GM23248 (cell line): ENCODE measurements around the gene TBC1D23. TPM values are rescaled to one million over a fixed set of nuclear protein-coding genes. Genes with fewer than 3 reads are reported as not detected.

ENCODE experiments used
- DNase-seq: peaks from one replicate; pipeline ENCODE4 v3.0.0-alpha.2; 2015
- H2AFZ ChIP-seq: fragments of 200-600 bp; sonication (generic); 2 replicates; pipeline ENCODE4 v1.6.1; 2016; ENCODE audit warnings: antibody characterized with exemption
- H3F3A ChIP-seq: fragments of 200-600 bp; sonication (generic); 2 replicates; pipeline ENCODE4 v1.6.1; 2016; ENCODE audit warnings: mild to moderate bottlenecking, antibody characterized with exemption, mixed run types; ENCODE audit not compliant: insufficient read depth
- H3K27ac ChIP-seq: fragments of 200-600 bp; sonication (generic); 2 replicates; pipeline ENCODE4 v1.5.1; 2016; ENCODE audit warnings: mild to moderate bottlenecking
- H3K27me3 ChIP-seq: fragments of 200-600 bp; sonication (generic); replicated peaks from 2 replicates; pipeline ENCODE4 v1.6.1; 2016; ENCODE audit warnings: mild to moderate bottlenecking; ENCODE audit not compliant: insufficient read depth
- H3K36me3 ChIP-seq: fragments of 200-600 bp; sonication (generic); 2 replicates; pipeline ENCODE4 v1.6.1; 2016; ENCODE audit warnings: low read depth, mild to moderate bottlenecking
- H3K4me1 ChIP-seq: fragments of 200-600 bp; sonication (generic); 2 replicates; pipeline ENCODE4 v1.6.1; 2016; ENCODE audit warnings: mild to moderate bottlenecking; ENCODE audit not compliant: insufficient read depth
- H3K4me2 ChIP-seq: fragments of 200-600 bp; sonication (generic); one replicate; pipeline ENCODE4 v1.6.1; 2016; ENCODE audit warnings: mild to moderate bottlenecking; ENCODE audit not compliant: unreplicated experiment
- H3K4me3 ChIP-seq: fragments of 200-600 bp; sonication (generic); 2 replicates; pipeline ENCODE4 v1.5.1; 2016; ENCODE audit warnings: mild to moderate bottlenecking
- H3K79me2 ChIP-seq: fragments of 200-600 bp; sonication (generic); 2 replicates; pipeline ENCODE4 v1.6.1; 2016; ENCODE audit warnings: mild to moderate bottlenecking; ENCODE audit not compliant: insufficient read depth
- H3K9ac ChIP-seq: fragments of 200-600 bp; sonication (generic); 2 replicates; pipeline ENCODE4 v1.6.1; 2016; ENCODE audit warnings: mild to moderate bottlenecking
- H3K9me2 ChIP-seq: fragments of 200-600 bp; sonication (generic); 2 replicates; pipeline ENCODE4 v1.6.1; 2016; ENCODE audit warnings: mixed run types, mild to moderate bottlenecking, moderate library complexity; ENCODE audit not compliant: insufficient read depth
- H3K9me3 ChIP-seq: fragments of 200-600 bp; sonication (generic); one replicate; pipeline ENCODE4 v1.6.1; 2017; ENCODE audit warnings: low read depth
- H4K20me1 ChIP-seq: fragments of 200-600 bp; sonication (generic); 2 replicates; pipeline ENCODE4 v1.6.0; 2016; ENCODE audit not compliant: insufficient read depth
- EZH2 ChIP-seq: fragments of 200-600 bp; sonication (generic); IDR thresholded peaks from 2 replicates; pipeline ENCODE4 v1.6.1; 2018; ENCODE audit warnings: antibody characterized with exemption, mild to moderate bottlenecking; ENCODE audit not compliant: insufficient read depth, poor library complexity, severe bottlenecking
- EZH2phosphoT487 ChIP-seq: fragments of 200-600 bp; sonication (generic); IDR thresholded peaks from 2 replicates; pipeline ENCODE4 v1.6.1; 2018; ENCODE audit warnings: antibody characterized with exemption, moderate library complexity, mild to moderate bottlenecking, low read depth; ENCODE audit not compliant: insufficient read depth
- WGBS, 2 experiments: methylation state at CpG; one replicate each; pipeline ENCODE4 v1.1.6; 2015 to 2017; ENCODE audit warnings: low lambda C conversion rate in 2 of 2, low coverage in 1 of 2; ENCODE audit errors: missing lambda C conversion rate in 2 of 2; 5-methylcytosine and 5-hydroxymethylcytosine counted together
- in situ Hi-C: fragments of 300-500 bp; cut with MboI; formaldehyde crosslinking; loops from 2 replicates; pipeline ENCODE4 v1.15.0; 2020
- polyA plus RNA-seq: library from polyadenylated mRNA; unstranded; fragments of >200 nt; fragmentation: Nextera tagmentation; extraction: Ambion mirVana; gene quantifications from 2 replicates; pipeline ENCODE4 v1.2.1, GENCODE V29; 2016
- total RNA-seq: library from RNA; depleted of rRNA; stranded (reverse); fragments of >200 nt; shearing (Covaris generic); gene quantifications from 2 replicates; pipeline ENCODE4 v1.2.3, GENCODE V29; 2014

TBC1D23 gene
- total and polyA plus RNA-seq, 2 experiments from 2014 or later = 54.1 to 82.5 TPM

DNA sequence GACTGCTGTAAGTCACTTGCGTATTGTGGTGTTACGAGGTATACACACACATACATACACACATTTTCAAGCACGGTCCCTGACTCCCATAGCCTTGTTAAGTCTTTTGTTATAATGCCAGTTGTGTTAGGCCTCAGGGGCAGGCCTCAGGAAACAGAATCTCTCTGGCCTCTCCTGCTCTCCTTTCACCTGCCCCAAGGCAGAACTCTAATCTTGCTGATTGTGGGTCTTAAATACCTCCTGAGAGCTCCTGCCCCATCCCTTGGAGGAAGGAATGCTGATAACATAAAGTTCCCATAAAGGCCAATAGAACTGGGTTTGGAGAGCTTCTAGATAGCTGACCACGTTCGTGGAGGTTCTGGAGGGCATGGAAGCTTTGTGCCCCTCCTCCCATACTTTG, 69.9 kb downstream of the TBC1D23 start:
- Histone ChIP-seq H4K20me1 (no peaks in the 10 kb centered on the region), H3K4me3 (no peak overlapping the region), H3K9me3 (no peaks in the 10 kb centered on the region), H3F3A (no peaks in the 10 kb centered on the region), H3K9me2 (no peaks in the 10 kb centered on the region), H3K4me2 (no peak overlapping the region), H3K79me2 (no peaks in the 10 kb centered on the region; the same call in 1 of the 2 replicates), H3K4me1 (no peaks in the 10 kb centered on the region), H2AFZ (no peak overlapping the region), H3K27ac (no peak overlapping the region), H3K9ac (no peak overlapping the region), H3K27me3 (no peaks in the 10 kb centered on the region), H3K36me3 (peaks cover 18% of the 10 kb centered on the region)
- no peak for DNase-seq
- no peak for TF ChIP-seq EZH2
- no peak for TF ChIP-seq EZH2phosphoT487
- WGBS, 2 experiments = 84 to 85% methylated on average over 5 of the region's 5 CpGs
- in situ Hi-C loops = no loop called here

- DNase-seq = no peak
- H3K27me3 ChIP-seq = no peaks in the 10 kb centered on the region
- in situ Hi-C loops = no loop called here
- no peaks in the 10 kb centered on the region; the same call in 1 of the 2 replicates for H3K79me2 ChIP-seq
- no peak overlapping the region for H2AFZ ChIP-seq
- TF ChIP-seq EZH2 = no peak
- TF ChIP-seq EZH2phosphoT487 = no peak
- peaks cover 8% of the 10 kb centered on the region; the same call in 1 of the 2 replicates for H3K36me3 ChIP-seq
- no peaks in the 10 kb centered on the region for H3K4me1 ChIP-seq
- WGBS, 2 experiments = 80 to 85% methylated on average over 4 of the region's 4 CpGs
- H3K4me2 ChIP-seq = no peak overlapping the region
- no peaks in the 10 kb centered on the region for H3K9me3 ChIP-seq
- no peaks in the 10 kb centered on the region for H4K20me1 ChIP-seq
- no peak overlapping the region for H3K27ac ChIP-seq
- H3F3A ChIP-seq = no peaks in the 10 kb centered on the region
- no peak overlapping the region for H3K9ac ChIP-seq
- no peaks in the 10 kb centered on the region for H3K9me2 ChIP-seq
- H3K4me3 ChIP-seq = no peak overlapping the region
Measured at GRCh38 chr3:100331660-100332059, 70.9 kb downstream of the TBC1D23 start.

GRCh38 chr3:100333051-100333450, 72.3 kb downstream of the TBC1D23 start:
- H3K4me3 ChIP-seq = no peak overlapping the region
- no peak overlapping the region for H3K9ac ChIP-seq
- no peaks in the 10 kb centered on the region for H3F3A ChIP-seq
- H3K4me1 ChIP-seq = no peaks in the 10 kb centered on the region
- no peak overlapping the region for H2AFZ ChIP-seq
- H3K4me2 ChIP-seq = no peak overlapping the region
- no peaks in the 10 kb centered on the region for H3K36me3 ChIP-seq
- H3K9me3 ChIP-seq = no peaks in the 10 kb centered on the region
- in situ Hi-C loops = no loop called here
- H3K79me2 ChIP-seq = no peaks in the 10 kb centered on the region; the same call in 1 of the 2 replicates
- no peaks in the 10 kb centered on the region for H3K9me2 ChIP-seq
- no peaks in the 10 kb centered on the region for H4K20me1 ChIP-seq
- no peak overlapping the region for H3K27ac ChIP-seq
- DNase-seq = no peak
- TF ChIP-seq EZH2phosphoT487 (no peak), EZH2 (no peak)
- no peaks in the 10 kb centered on the region for H3K27me3 ChIP-seq

- H3K79me2 ChIP-seq = no peaks in the 10 kb centered on the region; the same call in 1 of the 2 replicates
- no peaks in the 10 kb centered on the region for H3K36me3 ChIP-seq
- peak overlapping the region; percentile 31 for H3K27ac ChIP-seq
- DNase-seq = no peak
- peak overlapping the region; percentile 90 for H3K4me2 ChIP-seq
- H3K9me2 ChIP-seq = no peaks in the 10 kb centered on the region
- peak overlapping the region; percentile 83 for H3K4me3 ChIP-seq
- in situ Hi-C loops = no loop called here
- WGBS, 2 experiments = 43 to 45% methylated on average over 14 of the region's 14 CpGs
- peak overlapping the region; percentile 98 for H2AFZ ChIP-seq
- H3K9me3 ChIP-seq = no peaks in the 10 kb centered on the region
- peak overlapping the region; percentile 86 for H3K9ac ChIP-seq
- H3K27me3 ChIP-seq = no peaks in the 10 kb centered on the region
- no peak for TF ChIP-seq EZH2
- TF ChIP-seq EZH2phosphoT487 = no peak
- no peaks in the 10 kb centered on the region for H3K4me1 ChIP-seq
- no peaks in the 10 kb centered on the region for H3F3A ChIP-seq
- no peaks in the 10 kb centered on the region for H4K20me1 ChIP-seq
Measured at GRCh38 chr3:100333970-100334487, 73.2 kb downstream of the TBC1D23 start.
